GM21390 (cell line): Measurements from ENCODE around the gene KRIT1.
"Not testable (repeated sequence)": the region's sequence is repeated elsewhere in the genome, so short reads cannot be mapped to it uniquely, and the experiment has no call there.

Experiments used
- ATAC-seq: cut with Tn5 transposase; IDR thresholded peaks from one replicate; pipeline ENCODE4 v1.9.1; 2021; ENCODE audit not compliant: unreplicated experiment

KRIT1 gene

DNA sequence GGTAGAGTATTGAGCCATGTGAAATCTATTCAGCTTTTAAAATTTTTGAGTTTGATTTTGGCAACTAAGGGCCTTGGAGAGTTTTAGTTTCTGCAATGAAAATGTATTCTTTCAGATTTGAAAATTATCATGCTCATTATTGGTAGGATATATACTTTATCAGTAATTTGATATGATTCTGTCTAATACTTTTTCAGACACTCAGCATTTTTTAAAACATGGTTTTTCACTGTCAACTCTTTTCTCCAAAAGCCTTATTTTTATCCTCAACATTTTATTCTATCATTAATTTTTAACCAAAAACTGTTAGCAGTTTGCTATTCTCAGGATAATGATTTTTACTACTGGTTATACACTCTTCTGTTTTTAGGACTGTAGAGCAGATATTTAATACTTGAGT lies 4.9 kb upstream of the KRIT1 start:
- ATAC-seq, result no peak

DNA sequence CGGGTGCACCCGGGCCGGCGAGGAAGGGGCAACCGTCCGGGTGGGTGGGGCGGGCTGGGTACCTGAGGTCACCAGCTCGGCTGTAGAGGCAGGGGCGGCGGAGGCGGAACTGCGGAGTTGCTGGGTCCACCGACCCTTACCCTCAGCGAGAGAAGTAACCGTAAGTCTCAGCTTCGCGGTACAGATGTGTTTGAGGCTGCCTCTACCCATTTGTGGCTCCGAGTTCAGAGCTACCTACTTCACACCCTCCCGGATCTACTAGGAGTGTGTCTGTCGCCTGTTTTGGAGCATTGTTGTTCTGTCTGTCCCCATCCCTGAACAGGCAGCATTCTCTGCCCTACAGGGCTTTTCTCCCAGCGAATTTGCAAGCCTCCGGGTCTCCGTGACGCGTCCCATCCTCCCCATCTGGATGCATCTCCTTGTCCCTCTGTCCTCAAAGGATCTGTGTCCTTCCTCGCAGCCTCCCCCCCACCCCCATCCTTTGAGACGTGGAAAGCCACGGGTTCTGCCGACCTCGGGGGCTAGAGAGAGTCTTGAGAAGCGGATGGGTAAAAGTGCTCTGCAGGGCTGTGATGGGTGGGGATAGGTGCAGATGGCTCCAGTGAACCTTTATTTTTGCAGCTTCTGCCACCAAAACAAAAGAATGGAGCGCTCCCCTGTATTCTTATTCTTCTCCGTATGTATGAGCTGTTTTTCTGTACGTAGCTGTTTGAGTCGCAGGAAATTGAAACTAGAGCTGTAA lies 817 bp upstream of the KRIT1 start:
- peak; percentile 29 for ATAC-seq

DNA sequence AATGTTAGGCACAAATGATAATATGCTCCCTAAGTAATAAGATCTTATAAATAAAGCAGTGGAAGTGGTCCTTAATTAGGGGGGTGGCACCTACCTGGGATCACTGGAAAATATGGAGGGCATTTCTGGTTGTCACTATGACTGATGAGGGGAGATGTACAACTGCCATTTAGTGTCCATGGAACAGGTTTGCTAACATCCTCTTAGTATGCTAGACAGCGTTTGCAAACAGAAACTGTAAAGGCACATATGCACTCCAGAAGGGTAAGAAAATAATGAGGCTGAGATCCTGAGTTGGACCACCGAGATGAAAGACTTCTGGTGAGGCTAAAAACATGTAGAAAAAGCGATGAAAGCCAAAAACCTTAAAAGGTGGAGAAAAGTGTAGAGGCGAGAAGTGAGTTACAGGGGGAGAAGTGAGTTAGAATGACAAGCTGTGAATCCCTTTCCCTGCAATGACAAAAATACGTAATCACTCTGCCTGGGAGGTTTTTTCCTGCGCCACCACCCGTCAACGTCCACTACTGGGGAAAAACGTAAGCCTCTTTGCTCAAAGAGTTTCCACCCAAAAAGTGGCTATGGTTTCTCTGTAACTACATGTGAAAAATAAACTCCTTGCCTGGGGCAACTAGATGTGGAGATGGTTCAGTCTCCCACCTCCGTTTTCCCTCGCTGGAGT lies 767 bp downstream of the KRIT1 start:
- ATAC-seq, result peak; percentile 4

DNA sequence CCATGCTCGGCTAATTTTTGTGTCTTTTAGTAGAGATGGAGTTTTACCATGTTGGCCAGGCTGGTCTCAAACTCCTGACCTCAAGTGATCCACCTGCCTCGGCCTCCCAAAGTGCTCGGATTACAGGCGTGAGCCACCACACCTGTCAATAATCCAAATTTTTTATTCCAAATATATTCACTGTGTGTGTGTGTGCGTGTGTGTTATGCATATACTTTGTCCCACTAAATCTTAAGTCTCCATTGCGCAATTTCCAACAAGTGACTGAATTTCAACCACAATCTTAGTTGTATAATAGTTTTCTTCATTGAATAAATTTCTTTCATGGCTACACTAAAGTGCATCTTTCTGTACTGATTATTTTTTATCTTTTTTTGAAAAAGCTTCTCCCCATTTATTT lies 2.7 kb downstream of the KRIT1 start:
- no peak for ATAC-seq

DNA sequence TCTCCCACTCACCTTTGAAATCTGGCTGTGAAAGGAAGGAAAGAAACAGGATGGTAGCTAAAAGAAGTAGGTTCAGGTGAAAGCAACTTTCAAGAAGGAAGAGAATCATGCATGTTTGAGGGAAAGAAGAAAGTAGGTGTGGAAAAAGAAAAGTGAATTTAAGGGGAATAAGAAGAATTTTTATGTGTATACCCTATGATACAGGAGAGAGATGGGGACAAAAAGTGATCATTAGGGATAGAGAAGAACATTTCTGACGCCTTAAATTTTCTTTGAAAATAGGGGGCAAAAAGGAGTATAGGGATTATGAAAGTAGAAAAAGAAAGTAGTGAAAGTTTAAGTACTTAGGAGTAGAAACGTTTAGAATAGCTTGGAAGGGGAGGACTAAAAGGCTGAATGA lies 15.2 kb downstream of the KRIT1 start:
- ATAC-seq, result no peak

DNA sequence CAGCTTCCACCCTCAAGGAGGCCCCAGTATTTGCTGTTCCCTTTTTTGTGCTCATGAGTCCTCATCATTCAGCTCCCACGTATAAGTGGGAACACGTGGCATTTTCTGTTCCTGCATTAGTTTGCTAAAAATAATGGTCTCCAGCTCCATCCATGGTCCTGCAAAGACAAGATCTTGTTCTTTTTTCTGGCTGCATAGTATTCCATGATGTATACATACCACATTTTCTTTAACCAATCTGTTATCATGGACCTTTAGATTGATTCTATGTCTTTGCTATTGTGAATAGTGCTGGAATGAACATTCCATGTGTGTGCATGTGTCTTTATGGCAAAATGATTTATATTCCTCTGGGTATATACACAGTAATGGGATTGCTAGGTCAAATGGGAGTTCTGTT lies 17.0 kb downstream of the KRIT1 start:
- no peak for ATAC-seq

DNA sequence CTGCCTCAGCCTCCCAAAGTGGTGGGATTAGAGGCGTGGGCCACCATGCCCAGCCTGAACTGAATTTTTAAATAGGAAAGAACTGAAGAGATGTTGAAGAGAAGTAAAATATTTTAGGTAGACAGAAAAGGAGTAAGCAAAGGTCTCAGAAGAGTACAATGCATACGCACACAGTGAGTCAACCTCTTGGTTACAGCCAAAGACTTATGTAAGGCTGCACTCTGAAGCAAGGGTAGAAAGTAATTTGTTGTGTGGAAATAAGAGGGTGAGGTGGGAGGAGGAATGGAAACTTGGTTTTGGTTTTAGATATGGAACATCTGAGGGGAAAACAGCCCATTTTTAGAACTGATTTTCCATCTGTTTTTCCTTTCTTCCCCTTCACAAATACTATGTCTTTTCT lies 17.6 kb downstream of the KRIT1 start:
- no peak for ATAC-seq

DNA sequence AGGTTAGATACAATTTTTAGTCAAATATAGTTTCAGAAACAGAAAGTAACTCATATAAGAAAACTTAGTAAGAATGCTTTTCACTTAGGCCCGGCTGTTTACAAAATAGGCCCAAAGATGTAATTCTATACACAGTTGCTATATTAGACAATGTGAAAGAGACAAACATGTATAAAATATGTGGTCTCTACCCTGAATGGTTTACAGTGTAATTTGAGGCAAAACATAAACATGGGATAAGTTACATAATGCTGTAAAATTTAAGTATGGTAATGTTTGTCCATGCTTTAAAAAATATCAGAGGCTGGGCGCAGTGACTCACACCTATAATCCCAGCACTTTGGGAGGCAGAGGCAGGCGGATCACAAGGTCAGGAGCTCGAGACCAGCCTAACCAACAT lies 18.7 kb downstream of the KRIT1 start:
- no peak for ATAC-seq

DNA sequence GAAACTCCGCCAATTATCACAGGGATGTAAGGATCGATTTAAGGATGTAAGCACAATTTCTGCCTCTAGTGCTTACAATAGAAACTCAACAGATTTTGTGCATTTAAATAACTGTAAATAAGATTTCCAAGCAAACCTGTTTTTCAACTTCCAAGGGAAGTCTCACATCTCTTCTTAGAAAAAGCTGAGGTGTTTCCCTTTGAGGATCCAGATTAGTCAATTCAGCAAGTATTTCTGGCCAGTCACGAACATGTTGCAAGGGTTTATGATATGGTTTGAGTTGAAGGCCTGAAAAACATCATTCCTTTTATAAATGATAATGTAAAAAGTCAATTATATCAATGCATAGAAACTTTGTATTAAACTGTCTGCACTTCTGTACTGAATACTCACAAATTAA lies 23.9 kb downstream of the KRIT1 start:
- ATAC-seq, result no peak

DNA sequence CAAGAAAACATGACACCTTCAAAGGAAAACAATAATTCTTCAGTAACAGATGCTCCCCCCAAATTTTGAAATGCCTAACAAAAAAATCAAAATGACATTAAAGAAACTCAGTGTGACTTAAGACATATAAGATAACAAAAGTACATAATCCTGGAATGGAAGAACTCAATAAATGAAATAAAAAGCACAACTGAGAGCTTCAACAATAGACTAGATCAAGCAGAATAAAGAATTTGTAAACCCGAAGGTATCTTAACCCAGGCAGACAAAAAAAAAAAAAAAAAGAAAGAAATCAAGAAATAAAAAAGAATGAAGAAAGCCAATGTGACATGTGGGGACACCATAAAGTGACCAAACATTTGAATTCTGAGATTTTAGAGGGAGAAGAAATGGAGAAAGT lies 39.0 kb downstream of the KRIT1 start:
- no peak for ATAC-seq

DNA sequence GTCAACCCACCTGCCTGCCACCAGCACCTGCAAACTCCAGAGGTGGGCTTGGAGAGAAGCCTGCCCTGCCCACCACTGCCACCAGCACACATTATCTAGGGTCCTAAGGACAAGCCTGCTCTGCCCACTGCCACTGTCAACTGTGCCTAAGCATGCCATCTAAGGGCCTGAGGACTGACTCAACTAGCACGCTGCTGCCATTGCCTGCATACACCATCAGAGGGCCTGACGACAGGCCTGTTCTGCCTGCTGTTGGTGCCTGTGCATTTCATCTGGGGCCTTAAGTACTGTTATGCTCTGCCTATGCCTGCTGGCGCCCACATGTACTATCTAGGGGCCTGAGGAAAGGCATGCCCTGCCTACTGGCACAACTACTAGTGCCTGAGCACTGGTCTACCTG lies 39.7 kb downstream of the KRIT1 start:
- ATAC-seq, result no peak

DNA sequence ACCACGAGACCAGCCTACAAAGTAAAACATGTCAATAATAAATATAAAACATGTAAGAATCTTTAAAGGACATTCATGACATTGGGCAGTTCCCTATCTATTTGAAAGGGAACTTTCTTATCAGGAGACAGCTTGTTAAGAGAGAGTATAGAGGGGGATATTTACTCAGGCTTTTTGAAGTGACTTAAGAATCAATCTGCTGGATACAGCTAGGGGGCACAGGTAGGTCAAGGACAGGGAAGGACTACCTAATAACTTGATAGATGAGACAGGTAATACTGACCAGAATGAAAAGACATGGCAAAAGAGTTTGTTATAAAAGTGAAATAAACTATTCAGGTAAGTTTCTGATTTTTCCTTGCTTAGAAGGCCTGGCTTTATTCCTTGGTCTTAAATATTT lies 44.9 kb downstream of the KRIT1 start:
- ATAC-seq, result no peak

DNA sequence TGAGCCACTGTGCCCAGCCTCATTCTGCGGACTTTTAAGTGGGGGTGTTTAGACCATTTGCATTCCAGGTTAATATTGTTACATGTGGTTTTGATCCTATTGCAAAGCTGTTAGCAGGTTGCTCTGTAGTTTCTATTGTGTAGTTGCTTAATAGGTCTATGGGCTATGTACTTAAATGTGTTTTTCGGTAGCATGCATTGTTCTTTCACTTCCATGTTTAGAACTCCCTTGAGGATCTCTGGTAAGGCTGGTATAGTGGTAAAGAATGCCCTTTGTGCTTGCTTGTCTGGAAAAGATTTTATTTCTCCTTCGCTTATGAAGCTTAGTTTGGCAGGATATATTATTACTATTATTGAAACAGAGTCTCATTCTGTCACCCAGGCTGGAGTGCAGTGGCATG lies 53.4 kb downstream of the KRIT1 start:
- ATAC-seq, result no peak

DNA sequence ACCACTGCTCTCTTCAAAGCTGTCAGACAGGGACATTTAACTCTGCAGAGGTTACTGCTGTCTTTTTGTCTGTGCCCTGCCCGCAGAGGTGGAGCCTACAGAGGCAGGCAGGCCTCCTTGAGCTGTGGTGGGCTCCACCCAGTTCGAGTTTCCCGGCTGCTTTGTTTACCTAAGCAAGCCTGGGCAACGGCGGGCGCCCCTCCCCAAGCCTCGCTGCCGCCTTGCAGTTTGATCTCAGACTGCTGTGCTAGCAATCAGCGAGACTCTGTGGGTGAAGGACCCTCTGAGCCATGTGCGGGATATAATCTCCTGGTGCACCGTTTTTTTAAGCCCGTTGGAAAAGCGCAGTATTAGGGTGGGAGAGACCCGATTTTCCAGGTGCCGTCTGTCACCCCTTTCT lies 56.5 kb downstream of the KRIT1 start:
- ATAC-seq, result not testable (repeated sequence)

DNA sequence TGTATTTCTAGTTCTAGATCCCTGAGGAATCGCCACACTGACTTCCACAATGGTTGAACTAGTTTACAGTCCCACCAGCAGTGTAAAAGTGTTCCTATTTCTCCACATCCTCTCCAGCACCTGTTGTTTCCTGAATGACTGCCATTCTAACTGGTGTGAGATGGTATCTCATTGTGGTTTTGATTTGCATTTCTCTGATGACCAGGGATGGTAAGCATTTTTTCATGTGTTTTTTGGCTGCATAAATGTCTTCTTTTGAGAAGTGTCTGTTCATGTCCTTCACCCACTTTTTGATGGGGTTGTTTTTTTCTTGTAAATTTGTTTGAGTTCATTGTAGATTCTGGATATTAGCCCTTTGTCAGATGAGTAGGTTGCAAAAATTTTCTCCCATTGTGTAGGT lies 61.4 kb downstream of the KRIT1 start:
- ATAC-seq, result not testable (repeated sequence)

DNA sequence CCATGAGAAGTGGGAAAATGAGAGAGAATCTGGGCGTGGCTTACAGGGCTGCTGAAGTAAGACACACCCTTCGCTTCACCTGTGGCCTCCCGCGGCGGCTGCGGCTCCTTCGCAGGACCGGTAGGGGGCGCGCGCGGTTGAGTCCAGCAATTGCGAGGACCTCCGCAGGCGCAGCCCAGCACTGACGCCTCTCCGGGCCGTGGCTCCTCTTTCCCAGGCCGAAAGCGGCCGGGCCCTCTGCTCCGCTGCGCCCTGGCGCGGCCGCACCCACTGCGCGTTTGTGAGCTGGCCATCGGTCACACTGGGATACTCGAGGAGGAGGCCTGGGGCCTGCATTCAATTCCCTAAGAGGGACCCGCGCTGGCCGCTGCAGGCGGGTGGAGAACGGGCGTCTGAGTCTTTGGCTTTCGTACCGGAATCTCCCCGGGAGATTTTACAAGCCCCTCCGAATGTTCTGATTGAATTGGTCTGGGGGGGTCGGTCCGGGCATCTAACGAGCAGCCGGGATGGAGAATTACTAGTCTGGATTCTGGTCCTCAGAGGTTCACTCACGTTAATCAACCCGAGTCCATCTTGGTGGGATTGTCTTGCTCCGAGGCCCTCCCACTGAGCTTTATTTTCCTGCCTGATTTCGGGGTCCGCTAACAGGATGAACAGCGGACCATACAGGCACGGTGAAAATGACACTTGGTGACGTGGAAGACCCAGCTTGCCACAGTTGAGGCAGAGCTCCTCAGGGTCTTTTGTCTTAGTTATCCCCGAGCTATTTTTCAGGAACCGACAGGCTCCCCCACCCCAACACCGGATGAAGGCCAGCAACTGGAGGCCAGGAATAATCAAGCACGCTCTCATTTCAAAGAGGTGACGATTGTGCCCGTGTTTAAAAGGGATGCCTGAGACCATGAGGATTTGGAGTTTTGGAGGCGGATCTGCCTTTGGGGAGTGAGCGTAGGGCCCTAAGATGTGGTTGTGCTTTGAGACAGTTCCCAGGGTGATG lies 66.5 kb downstream of the KRIT1 start, which contains the start of gene LRRD1:
Gene LRRD1, minus strand, starts transcription at position 215 of the 997 bp plus-strand sequence. CDS start 13,940 bp downstream, outside the sequence.
- peak; percentile 100 for ATAC-seq

DNA sequence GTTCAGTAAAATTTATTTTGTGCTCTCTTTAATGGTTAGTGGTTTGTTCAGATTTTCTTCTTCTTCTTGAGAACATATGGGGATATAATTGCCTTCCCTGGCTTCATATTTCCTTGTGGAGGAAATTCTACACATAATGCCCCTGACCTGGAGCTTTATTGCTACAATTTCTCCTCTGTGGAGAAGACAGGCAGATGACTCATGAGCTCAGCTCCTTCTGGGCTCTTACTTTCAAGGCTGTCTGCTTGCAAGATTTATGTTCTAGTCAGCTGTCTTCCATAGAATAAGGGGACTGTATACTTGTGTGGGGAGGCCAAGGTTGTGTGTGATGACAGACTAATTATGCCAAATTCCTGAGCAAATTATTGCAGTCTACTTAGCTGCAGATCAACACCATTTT lies 68.4 kb downstream of the KRIT1 start:
- ATAC-seq, result no peak

DNA sequence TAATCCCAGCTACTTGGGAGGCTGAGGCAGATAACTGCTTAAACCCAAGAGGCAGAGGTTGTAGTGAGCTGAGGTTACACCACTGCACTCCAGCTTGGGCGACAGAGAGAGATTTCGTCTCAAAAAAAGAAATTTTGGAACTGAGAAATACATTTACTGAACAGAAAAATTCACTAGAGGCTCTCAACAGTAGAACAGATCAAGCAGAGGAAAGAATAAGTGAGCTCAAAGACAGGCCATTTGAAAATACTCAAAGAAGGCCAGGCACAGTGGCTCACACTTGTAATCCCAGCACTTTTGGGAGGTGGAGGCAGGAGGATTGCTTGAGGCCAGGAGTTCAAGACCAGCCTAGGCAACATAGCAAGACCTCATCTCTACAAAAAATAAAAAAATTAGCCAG lies 76.2 kb downstream of the KRIT1 start:
- ATAC-seq, result not testable (repeated sequence)

DNA sequence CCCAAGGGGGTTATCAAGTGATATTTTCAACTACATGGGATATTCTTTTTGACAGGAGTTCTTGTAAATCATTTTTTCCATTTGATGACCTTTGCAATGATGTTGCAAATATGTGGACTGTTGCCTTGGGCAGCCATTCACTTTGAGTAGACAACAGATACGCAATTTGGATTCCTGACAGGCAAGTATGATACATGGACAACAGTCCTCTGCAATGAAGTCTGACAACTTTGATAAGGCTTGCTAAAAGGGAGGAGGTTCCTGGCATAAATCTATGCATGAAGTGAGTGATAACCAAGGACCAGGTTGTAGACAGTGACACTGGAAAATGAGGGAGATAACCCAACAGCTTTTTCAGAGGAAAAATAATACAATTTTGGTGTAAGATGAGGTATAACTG lies 84.4 kb downstream of the KRIT1 start:
- no peak for ATAC-seq

DNA sequence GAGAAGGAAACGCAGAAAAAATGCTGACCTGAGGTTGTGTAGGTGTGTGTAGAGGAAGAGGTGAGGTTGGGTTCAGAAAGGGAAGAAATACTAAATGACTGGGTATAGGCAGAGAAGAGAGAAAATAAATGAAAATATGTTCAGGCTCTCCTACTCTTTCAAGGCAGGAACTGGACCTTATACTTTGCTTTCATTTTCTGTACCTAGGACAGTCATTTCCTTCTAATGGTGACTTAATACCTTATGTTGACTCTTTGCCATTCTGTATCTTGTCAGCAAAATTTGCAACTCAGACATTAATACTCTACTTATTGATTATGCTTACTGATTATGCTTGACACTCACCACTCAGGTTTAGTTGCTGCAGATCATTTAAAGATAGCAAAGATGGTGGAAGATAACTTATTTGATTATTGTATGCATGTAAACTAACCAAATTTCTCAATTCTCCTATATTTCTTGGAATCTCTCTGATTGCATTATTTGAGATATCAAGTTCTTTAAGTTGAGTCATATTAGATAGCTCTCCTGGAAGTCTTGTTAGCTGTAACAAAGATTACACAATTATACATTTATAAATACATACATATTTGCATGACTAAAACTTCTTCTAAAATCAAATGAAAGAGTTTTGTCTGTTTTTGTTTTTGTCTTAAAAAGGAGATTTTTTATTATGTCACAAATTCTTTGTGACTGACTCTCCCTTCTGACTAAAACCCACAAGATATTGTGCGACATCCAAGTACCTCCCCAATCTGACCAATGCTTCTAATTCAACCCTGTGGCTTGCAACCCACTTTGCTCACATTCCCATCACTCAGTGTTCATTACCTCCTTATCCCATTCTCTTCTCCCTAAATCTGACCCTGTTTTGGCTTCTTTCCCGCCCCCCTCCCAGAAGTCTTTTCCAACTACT lies 86.8 kb downstream of the KRIT1 start:
- peak; percentile 66 for ATAC-seq
